HTR-8/SVneo (cell line): ENCODE results near the gene DOK7.
"Not testable (repeated sequence)": the region's sequence is repeated elsewhere in the genome, so short reads cannot be mapped to it uniquely, and the experiment has no call there.

ENCODE experiments used
- DNase-seq: peaks from one replicate; pipeline ENCODE4 v3.0.0; 2011; ENCODE audit warnings: low spot score, mixed read lengths; ENCODE audit not compliant: insufficient read length
- FAIRE-seq: peaks from 2 replicates; lab custom pipeline; 2011; peaks lifted over from hg19 to GRCh38; lab: Jason Lieb, UNC

Gene DOK7

GRCh38 chr4:3441501-3442459 is 21.3 kb upstream of the DOK7 start, which contains the start of gene HGFAC:
Gene HGFAC, plus strand, starts transcription at chr4:3441968. Its CDS starts 34 bp downstream, at chr4:3442002.
- DNase-seq (no peak), FAIRE-seq (no peak)

- DNase-seq (no peak), FAIRE-seq (no peak)
Observed at GRCh38 chr4:3442460-3442958, 20.6 kb upstream of the DOK7 start.

- peak; percentile 84 for DNase-seq
Observed at GRCh38 chr4:3442959-3443749, 20.0 kb upstream of the DOK7 start.

GRCh38 chr4:3443750-3444309 is 19.3 kb upstream of the DOK7 start:
- FAIRE-seq = no peak
- DNase-seq = no peak

More at GRCh38 chr4:3442959-3443749, 20.0 kb upstream of the DOK7 start:
- FAIRE-seq = peak; percentile 26

GRCh38 chr4:3444351-3445110 is 18.6 kb upstream of the DOK7 start:
- no peak for FAIRE-seq
- DNase-seq = no peak

GRCh38 chr4:3445111-3445820 is 17.8 kb upstream of the DOK7 start:
- FAIRE-seq (no peak), DNase-seq (no peak)

GRCh38 chr4:3445829-3446545 is 17.1 kb upstream of the DOK7 start:
- DNase-seq = no peak
- FAIRE-seq = no peak

GRCh38 chr4:3446631-3447320 is 16.3 kb upstream of the DOK7 start:
- no peak for FAIRE-seq
- no peak for DNase-seq

- no peak for FAIRE-seq
- no peak for DNase-seq
Observed at GRCh38 chr4:3447431-3448395, 15.4 kb upstream of the DOK7 start.

- no peak for FAIRE-seq
- no peak for DNase-seq
Observed at GRCh38 chr4:3449047-3449573, 14.0 kb upstream of the DOK7 start.

GRCh38 chr4:3449574-3450534 is 13.3 kb upstream of the DOK7 start:
- no peak for DNase-seq
- FAIRE-seq = no peak

GRCh38 chr4:3450643-3451042 is 12.5 kb upstream of the DOK7 start:
- no peak for DNase-seq
- no peak for FAIRE-seq

GRCh38 chr4:3451956-3452355 is 11.2 kb upstream of the DOK7 start:
- FAIRE-seq (no peak), DNase-seq (no peak)

- FAIRE-seq (no peak), DNase-seq (no peak)
Observed at GRCh38 chr4:3452376-3452775, 10.7 kb upstream of the DOK7 start.

- not testable (repeated sequence) for FAIRE-seq, DNase-seq
Observed at GRCh38 chr4:3455596-3455995, 7.5 kb upstream of the DOK7 start.
